H9 (cell line): ENCODE results near the gene HIP1. TPM values are rescaled to one million over a fixed set of nuclear protein-coding genes. Genes with fewer than 3 reads are reported as not detected.

Experiments used
- DNase-seq: peaks from one replicate; pipeline ENCODE4 v3.0.0-alpha.2; 2017
- H2AFZ ChIP-seq: one replicate; pipeline ENCODE4 v1.6.1; 2013; ENCODE audit warnings: mild to moderate bottlenecking, low read length, control low read depth, moderate library complexity
- H2AK5ac ChIP-seq: 2 replicates; pipeline ENCODE4 v1.6.1; 2013; ENCODE audit warnings: low read length, control low read depth, mixed read lengths; ENCODE audit not compliant: insufficient read length
- H2BK120ac ChIP-seq: one replicate; pipeline ENCODE4 v1.6.1; 2013; ENCODE audit warnings: low read depth, mild to moderate bottlenecking, low read length, control low read depth, inconsistent platforms; ENCODE audit not compliant: poor library complexity, severe bottlenecking
- H2BK12ac ChIP-seq: 2 replicates; pipeline ENCODE4 v1.6.1; 2013; ENCODE audit warnings: low read length, control low read depth, mixed read lengths, low read depth; ENCODE audit not compliant: insufficient read length
- H2BK15ac ChIP-seq: 2 replicates; pipeline ENCODE4 v1.6.1; 2013; ENCODE audit warnings: low read depth, low read length, control low read depth
- H2BK20ac ChIP-seq: one replicate; pipeline ENCODE4 v1.6.1; 2013; ENCODE audit warnings: low read depth, mild to moderate bottlenecking, low read length, control low read depth, inconsistent platforms; ENCODE audit not compliant: poor library complexity, severe bottlenecking
- H2BK5ac ChIP-seq: 2 replicates; pipeline ENCODE4 v1.6.1; 2013; ENCODE audit warnings: low read length, control low read depth, mixed read lengths; ENCODE audit not compliant: insufficient read length
- H3K14ac ChIP-seq: 2 replicates; pipeline ENCODE4 v1.6.1; 2013; ENCODE audit warnings: low read length, control low read depth; ENCODE audit not compliant: insufficient read depth
- H3K18ac ChIP-seq: 2 replicates; pipeline ENCODE4 v1.6.1; 2013; ENCODE audit warnings: low read depth, mild to moderate bottlenecking, mixed read lengths, low read length, control low read depth; ENCODE audit not compliant: insufficient read length
- H3K23ac ChIP-seq: 2 replicates; pipeline ENCODE4 v1.6.1; 2013; ENCODE audit warnings: low read length, control low read depth, mixed read lengths, low read depth; ENCODE audit not compliant: insufficient read length
- H3K23me2 ChIP-seq: 2 replicates; pipeline ENCODE4 v1.6.1; 2013; ENCODE audit warnings: low read depth, mild to moderate bottlenecking, mixed read lengths, low read length, control low read depth; ENCODE audit not compliant: insufficient read length, poor library complexity, severe bottlenecking
- H3K27ac ChIP-seq: 2 replicates; pipeline ENCODE4 v1.5.1; 2013; ENCODE audit warnings: low read length, control low read depth, mixed read lengths, low read depth; ENCODE audit not compliant: insufficient read length
- H3K27me3 ChIP-seq: 2 replicates; pipeline ENCODE4 v1.6.1; 2013; ENCODE audit warnings: low read length, control low read depth, inconsistent platforms; ENCODE audit not compliant: insufficient read depth
- H3K4ac ChIP-seq: 2 replicates; pipeline ENCODE4 v1.6.1; 2013; ENCODE audit warnings: low read depth, mild to moderate bottlenecking, control low read depth, inconsistent platforms, low read length, moderate library complexity
- H3K4me1 ChIP-seq: 2 replicates; pipeline ENCODE4 v1.6.1; 2013; ENCODE audit warnings: low read length, control low read depth, inconsistent platforms; ENCODE audit not compliant: insufficient read depth
- H3K4me2 ChIP-seq: 2 replicates; pipeline ENCODE4 v1.6.1; 2013; ENCODE audit warnings: low read length, control low read depth, mixed read lengths; ENCODE audit not compliant: insufficient read length, insufficient read depth
- H3K56ac ChIP-seq: 2 replicates; pipeline ENCODE4 v1.6.1; 2013; ENCODE audit warnings: low read depth, mild to moderate bottlenecking, mixed read lengths, low read length, control low read depth; ENCODE audit not compliant: insufficient read length
- H3K79me1 ChIP-seq: 2 replicates; pipeline ENCODE4 v1.6.1; 2013; ENCODE audit warnings: low read depth, mild to moderate bottlenecking, moderate library complexity, low read length, control low read depth, inconsistent platforms; ENCODE audit not compliant: insufficient read depth, poor library complexity, severe bottlenecking
- H3K79me2 ChIP-seq: 2 replicates; pipeline ENCODE4 v1.6.1; 2013; ENCODE audit warnings: low read length, control low read depth, inconsistent platforms; ENCODE audit not compliant: insufficient read depth
- H3K9ac ChIP-seq: 2 replicates; pipeline ENCODE4 v1.6.1; 2013; ENCODE audit warnings: low read length, control low read depth, mixed read lengths; ENCODE audit not compliant: insufficient read length; ENCODE audit errors: extremely low read depth
- H3K9me3 ChIP-seq: one replicate; pipeline ENCODE4 v1.6.1; 2013; ENCODE audit warnings: low read depth, low read length, inconsistent platforms; ENCODE audit not compliant: control insufficient read depth
- H3T11ph ChIP-seq: one replicate; pipeline ENCODE4 v1.6.1; 2013; ENCODE audit warnings: mild to moderate bottlenecking, low read length, control low read depth, inconsistent platforms
- H4K20me1 ChIP-seq: one replicate; pipeline ENCODE4 v1.6.1; 2013; ENCODE audit not compliant: control insufficient read depth, insufficient read length, insufficient read depth
- H4K5ac ChIP-seq: 2 replicates; pipeline ENCODE4 v1.6.1; 2013; ENCODE audit warnings: low read depth, mild to moderate bottlenecking, mixed read lengths, low read length, control low read depth; ENCODE audit not compliant: insufficient read length
- H4K8ac ChIP-seq: replicated peaks from 2 replicates; pipeline ENCODE4 v1.6.1; 2013; ENCODE audit warnings: low read length, control low read depth, mixed read lengths, low read depth; ENCODE audit not compliant: insufficient read length
- H4K91ac ChIP-seq: 2 replicates; pipeline ENCODE4 v1.6.1; 2013; ENCODE audit warnings: low read depth, mild to moderate bottlenecking, moderate library complexity, mixed read lengths, low read length, control low read depth; ENCODE audit not compliant: insufficient read length
- H3K27ac Mint-ChIP-seq, 3 experiments: 2 replicates in 2 of 3; 3 replicates in 1 of 3; pipeline ENCODE4 v1.8.0; 2020 to 2021; ENCODE audit warnings: mixed read lengths in 3 of 3, mild to moderate bottlenecking in 1 of 3, moderate library complexity in 1 of 3
- H3K27me3 Mint-ChIP-seq: 2 replicates; pipeline ENCODE4 v1.8.0; 2021; ENCODE audit warnings: low read depth, mild to moderate bottlenecking, moderate library complexity, mixed read lengths
- H3K36me3 Mint-ChIP-seq, 3 experiments: 2 replicates in 2 of 3; 3 replicates in 1 of 3; pipeline ENCODE4 v1.8.0; 2020 to 2021; ENCODE audit warnings: low read depth in 3 of 3, mixed read lengths in 3 of 3; ENCODE audit not compliant: insufficient read depth in 1 of 3
- H3K4me1 Mint-ChIP-seq, 2 experiments: 2 replicates each; pipeline ENCODE4 v1.8.0; 2020; ENCODE audit warnings: mixed read lengths in 2 of 2
- H3K4me3 Mint-ChIP-seq, 2 experiments: 2 replicates in 1 of 2; 3 replicates in 1 of 2; pipeline ENCODE4 v1.8.0; 2020 to 2021; ENCODE audit warnings: mild to moderate bottlenecking in 2 of 2, mixed read lengths in 2 of 2, moderate library complexity in 1 of 2
- H3K9me3 Mint-ChIP-seq, 2 experiments: 2 replicates in 1 of 2; 3 replicates in 1 of 2; pipeline ENCODE4 v1.8.0; 2020; ENCODE audit warnings: mild to moderate bottlenecking in 2 of 2, mixed read lengths in 2 of 2, moderate library complexity in 1 of 2
- WGBS: extraction: QIAGEN DNeasy Blood & Tissue Kit; methylation state at CpG from one replicate; pipeline ENCODE4 v1.1.7; 2013; ENCODE audit warnings: missing lambda C conversion rate, low lambda C conversion rate, mixed read lengths; ENCODE audit not compliant: insufficient read length; ENCODE audit errors: extremely low coverage; 5-methylcytosine and 5-hydroxymethylcytosine counted together
- total RNA-seq: library from RNA; stranded (reverse); gene quantifications from 2 replicates; pipeline ENCODE4 v1.2.1, GENCODE V29; 2021
- TF ChIP-seq, protein P1 (sequence below): fragments of 200-600 bp; sonication (generic); conservative IDR thresholded peaks from 3 replicates; pipeline ENCODE4 v1.8.0; 2021; ENCODE audit warnings: antibody characterized with exemption, mild to moderate bottlenecking

Gene HIP1
- total RNA-seq, 1 experiment from 2014 or later, result 87.5 TPM

- H3T11ph ChIP-seq, result no peak overlapping the region
- Mint-ChIP-seq H3K36me3 (peaks cover 0 to 6% (median 0%) of the 10 kb centered on the region in 3 experiments; a peak in 2 of 7 replicates), H3K9me3 (peaks cover 12 to 14% of the 10 kb centered on the region in 2 experiments), H3K27me3 (no peaks in the 10 kb centered on the region), H3K4me1 (peaks cover 5 to 8% of the 10 kb centered on the region in 2 experiments), H3K27ac (peak overlapping the region in 1 of 3 experiments; percentile 4; a peak in 1 of 7 replicates), H3K4me3 (peak overlapping the region in 1 of 2 experiments; percentile 41; a peak in 1 of 5 replicates)
- no peak overlapping the region for H3K18ac ChIP-seq
- no peaks in the 10 kb centered on the region for H3K9me3 ChIP-seq
- no peaks in the 10 kb centered on the region for H3K4me1 ChIP-seq
- H4K5ac ChIP-seq, result no peak overlapping the region
- no peak overlapping the region for H2BK120ac ChIP-seq
- no CpG with 5 or more reads among the region's 4 CpGs for WGBS
- no peak overlapping the region for H3K9ac ChIP-seq
- H2BK12ac ChIP-seq, result no peak overlapping the region
- H3K23ac ChIP-seq, result no peak overlapping the region
- no peak overlapping the region for H2AFZ ChIP-seq
- H3K79me2 ChIP-seq, result no peaks in the 10 kb centered on the region
- no peak overlapping the region for H3K56ac ChIP-seq
- H3K4ac ChIP-seq, result no peak overlapping the region
- no peak overlapping the region for H2BK20ac ChIP-seq
- H4K8ac ChIP-seq, result no peak overlapping the region
- H4K91ac ChIP-seq, result no peak overlapping the region
- H3K4me2 ChIP-seq, result no peak overlapping the region
- no peaks in the 10 kb centered on the region for H3K23me2 ChIP-seq
- H2BK15ac ChIP-seq, result no peak overlapping the region
- no peak for DNase-seq
- H3K14ac ChIP-seq, result no peak overlapping the region
- no peaks in the 10 kb centered on the region for H4K20me1 ChIP-seq
- no peak overlapping the region for H3K27ac ChIP-seq
- H2AK5ac ChIP-seq, result no peak overlapping the region
- H3K27me3 ChIP-seq, result no peaks in the 10 kb centered on the region
- TF ChIP-seq, protein P1, sequence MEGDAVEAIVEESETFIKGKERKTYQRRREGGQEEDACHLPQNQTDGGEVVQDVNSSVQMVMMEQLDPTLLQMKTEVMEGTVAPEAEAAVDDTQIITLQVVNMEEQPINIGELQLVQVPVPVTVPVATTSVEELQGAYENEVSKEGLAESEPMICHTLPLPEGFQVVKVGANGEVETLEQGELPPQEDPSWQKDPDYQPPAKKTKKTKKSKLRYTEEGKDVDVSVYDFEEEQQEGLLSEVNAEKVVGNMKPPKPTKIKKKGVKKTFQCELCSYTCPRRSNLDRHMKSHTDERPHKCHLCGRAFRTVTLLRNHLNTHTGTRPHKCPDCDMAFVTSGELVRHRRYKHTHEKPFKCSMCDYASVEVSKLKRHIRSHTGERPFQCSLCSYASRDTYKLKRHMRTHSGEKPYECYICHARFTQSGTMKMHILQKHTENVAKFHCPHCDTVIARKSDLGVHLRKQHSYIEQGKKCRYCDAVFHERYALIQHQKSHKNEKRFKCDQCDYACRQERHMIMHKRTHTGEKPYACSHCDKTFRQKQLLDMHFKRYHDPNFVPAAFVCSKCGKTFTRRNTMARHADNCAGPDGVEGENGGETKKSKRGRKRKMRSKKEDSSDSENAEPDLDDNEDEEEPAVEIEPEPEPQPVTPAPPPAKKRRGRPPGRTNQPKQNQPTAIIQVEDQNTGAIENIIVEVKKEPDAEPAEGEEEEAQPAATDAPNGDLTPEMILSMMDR, result no peak
- H3K79me1 ChIP-seq, result no peaks in the 10 kb centered on the region
- H2BK5ac ChIP-seq, result no peak overlapping the region
Observed at GRCh38 chr7:75704928-75705327, 33.8 kb downstream of the HIP1 start.
